PC-3 (cell line): ENCODE data around the gene MYO6. TPM values are rescaled to one million over a fixed set of nuclear protein-coding genes. Genes with fewer than 3 reads are reported as not detected.

Experiments used
- ATAC-seq: fragments of 200-7000 bp; cut with Tn5 transposase; 2 replicates; pipeline ENCODE4 v1.9.1; 2020; ENCODE audit warnings: mild to moderate bottlenecking, moderate library complexity
- BruUV-seq: library from RNA; stranded (reverse); fragments of 400-500 nt; replicated peaks from 2 replicates; lab custom pipeline; 2021; lab: Mats Ljungman, UMichigan
- CTCF ChIA-PET: fragments of 300-600 bp; sonication (Branson Sonifier 250); formaldehyde crosslinking; loops from one replicate; lab custom pipeline; 2022; ENCODE audit warnings: antibody characterized with exemption; lab: Charles Lee
- POLR2A ChIA-PET: fragments of 300-600 bp; sonication (Branson Sonifier 250); formaldehyde crosslinking; loops from one replicate; lab custom pipeline; 2022; ENCODE audit warnings: antibody characterized with exemption; ENCODE audit not compliant: unreplicated experiment; lab: Charles Lee
- DNase-seq: peaks from one replicate; pipeline ENCODE4 v3.0.0-alpha.2; 2015
- H2AFZ ChIP-seq: fragments of 300-600 bp; sonication (generic); 2 replicates; pipeline ENCODE4 v1.6.0; 2016; ENCODE audit warnings: antibody characterized with exemption, low read length
- H3F3A ChIP-seq: fragments of 300-600 bp; sonication (generic); one replicate; pipeline ENCODE4 v1.6.0; 2017; ENCODE audit warnings: antibody characterized with exemption, low read length, control low read depth, mild to moderate bottlenecking; ENCODE audit not compliant: unreplicated experiment
- H3K27ac ChIP-seq: fragments of 300-600 bp; sonication (generic); 2 replicates; pipeline ENCODE4 v1.5.1; 2016; ENCODE audit warnings: mild to moderate bottlenecking, low read length
- H3K27me3 ChIP-seq: fragments of 300-600 bp; sonication (generic); 2 replicates; pipeline ENCODE4 v1.6.1; 2016; ENCODE audit warnings: low read length, mixed read lengths
- H3K36me3 ChIP-seq: fragments of 300-600 bp; sonication (generic); 2 replicates; pipeline ENCODE4 v1.6.1; 2016; ENCODE audit warnings: low read depth, mixed run types, low read length, mixed read lengths
- H3K4me1 ChIP-seq: fragments of 300-600 bp; sonication (generic); 2 replicates; pipeline ENCODE4 v1.5.1; 2016; ENCODE audit warnings: low read length; ENCODE audit not compliant: insufficient read depth
- H3K4me2 ChIP-seq: fragments of 300-600 bp; sonication (generic); 2 replicates; pipeline ENCODE4 v1.6.0; 2016; ENCODE audit warnings: low read length
- H3K4me3 ChIP-seq: fragments of 300-600 bp; sonication (generic); 2 replicates; pipeline ENCODE4 v1.5.1; 2016; ENCODE audit warnings: mild to moderate bottlenecking, low read length, mixed read lengths
- H3K79me2 ChIP-seq: fragments of 300-600 bp; sonication (generic); 2 replicates; pipeline ENCODE4 v1.6.1; 2017; ENCODE audit warnings: low read length, mixed read lengths
- H3K9ac ChIP-seq: fragments of 300-600 bp; sonication (generic); 2 replicates; pipeline ENCODE4 v1.6.0; 2016; ENCODE audit warnings: mild to moderate bottlenecking, low read length
- H3K9me2 ChIP-seq: fragments of 300-600 bp; sonication (generic); replicated peaks from 2 replicates; pipeline ENCODE4 v1.6.1; 2016; ENCODE audit warnings: mixed run types, low read length, mixed read lengths
- H3K9me3 ChIP-seq: fragments of 300-600 bp; sonication (generic); 2 replicates; pipeline ENCODE4 v1.6.1; 2016; ENCODE audit warnings: low read length, mixed read lengths
- H4K20me1 ChIP-seq: fragments of 300-600 bp; sonication (generic); 2 replicates; pipeline ENCODE4 v1.6.1; 2016; ENCODE audit warnings: low read length, mixed read lengths
- CTCF ChIP-seq: fragments of 300-600 bp; sonication (generic); conservative IDR thresholded peaks from 2 replicates; pipeline ENCODE4 v1.5.1; 2017; ENCODE audit warnings: antibody characterized with exemption, low read depth, mild to moderate bottlenecking, low read length
- EZH2 ChIP-seq: fragments of 300-600 bp; sonication (generic); IDR thresholded peaks from one replicate; pipeline ENCODE4 v1.6.1; 2017; ENCODE audit warnings: antibody characterized with exemption, mild to moderate bottlenecking, low read length; ENCODE audit not compliant: unreplicated experiment
- EZH2phosphoT487 ChIP-seq: fragments of 300-600 bp; sonication (generic); IDR thresholded peaks from 2 replicates; pipeline ENCODE4 v1.6.1; 2018; ENCODE audit warnings: mild to moderate bottlenecking, antibody characterized with exemption, low read length, borderline replicate concordance
- intact Hi-C: fragments of 100-400 bp; cut with micrococcal nuclease; formaldehyde crosslinking; loops from 2 replicates; pipeline ENCODE4 v1.9.0; 2023
- total RNA-seq: library from RNA; depleted of rRNA; stranded (reverse); fragments of >200 nt; gene quantifications from 2 replicates; pipeline ENCODE4 v1.2.3, GENCODE V29; 2014

Gene MYO6
- total RNA-seq, 1 experiment from 2014 or later, result 10.2 TPM

- Histone ChIP-seq H3K9me2 (no peaks in the 10 kb centered on the region), H3K9ac (no peak overlapping the region), H3K27me3 (no peaks in the 10 kb centered on the region), H3K79me2 (no peaks in the 10 kb centered on the region), H3K4me2 (peak overlapping the region; percentile 38), H3K27ac (peak overlapping the region; percentile 62), H3F3A (no peaks in the 10 kb centered on the region), H3K4me1 (peaks cover 10% of the 10 kb centered on the region; the same call in 1 of the 2 replicates), H3K9me3 (no peaks in the 10 kb centered on the region), H4K20me1 (no peaks in the 10 kb centered on the region), H3K4me3 (no peak overlapping the region), H2AFZ (no peak overlapping the region), H3K36me3 (no peaks in the 10 kb centered on the region)
- ChIA-PET POLR2A (no interaction called here), CTCF (no interaction called here)
- no TSS peak for BruUV-seq
- ATAC-seq (peak; percentile 73), DNase-seq (peak; percentile 41)
- TF ChIP-seq CTCF (no peak), EZH2phosphoT487 (no peak), EZH2 (no peak)
- intact Hi-C loops, result no loop called here
These were observed 13.4 kb upstream of the MYO6 start for GRCh38 chr6:75735491-75736186.

GRCh38 chr6:75743971-75744370 lies 5.1 kb upstream of the MYO6 start:
- Histone ChIP-seq H3K4me1 (peaks cover 11% of the 10 kb centered on the region), H3F3A (peaks cover 5% of the 10 kb centered on the region), H2AFZ (no peak overlapping the region), H3K4me2 (no peak overlapping the region), H3K36me3 (no peaks in the 10 kb centered on the region), H3K9me2 (no peaks in the 10 kb centered on the region), H3K9ac (no peak overlapping the region), H3K27ac (no peak overlapping the region), H3K4me3 (no peak overlapping the region), H3K9me3 (no peaks in the 10 kb centered on the region), H4K20me1 (no peaks in the 10 kb centered on the region), H3K27me3 (no peaks in the 10 kb centered on the region), H3K79me2 (no peaks in the 10 kb centered on the region)
- DNase-seq (no peak), ATAC-seq (no peak)
- no TSS peak for BruUV-seq
- intact Hi-C loops, result no loop called here
- TF ChIP-seq EZH2 (no peak), EZH2phosphoT487 (no peak), CTCF (no peak)
- POLR2A ChIA-PET, result no interaction called here
- CTCF ChIA-PET, result no interaction called here

GRCh38 chr6:75745404-75745803 lies 3.6 kb upstream of the MYO6 start:
- POLR2A ChIA-PET, result no interaction called here
- Histone ChIP-seq H3F3A (peaks cover 5% of the 10 kb centered on the region), H3K27me3 (no peaks in the 10 kb centered on the region), H3K4me2 (no peak overlapping the region), H3K9me2 (no peaks in the 10 kb centered on the region), H3K27ac (no peak overlapping the region), H3K4me3 (no peak overlapping the region), H3K36me3 (no peaks in the 10 kb centered on the region), H4K20me1 (no peaks in the 10 kb centered on the region), H3K79me2 (peaks cover 13% of the 10 kb centered on the region), H3K9me3 (no peaks in the 10 kb centered on the region), H2AFZ (no peak overlapping the region), H3K9ac (no peak overlapping the region), H3K4me1 (peaks cover 11% of the 10 kb centered on the region)
- no peak for DNase-seq
- ATAC-seq, result no peak
- BruUV-seq, result no TSS peak
- intact Hi-C loops, result no loop called here
- TF ChIP-seq CTCF (no peak), EZH2phosphoT487 (no peak), EZH2 (no peak)
- CTCF ChIA-PET, result no interaction called here
